ENCODE data around the gene PTPRN2.

The PTPRN2 gene

DNA sequence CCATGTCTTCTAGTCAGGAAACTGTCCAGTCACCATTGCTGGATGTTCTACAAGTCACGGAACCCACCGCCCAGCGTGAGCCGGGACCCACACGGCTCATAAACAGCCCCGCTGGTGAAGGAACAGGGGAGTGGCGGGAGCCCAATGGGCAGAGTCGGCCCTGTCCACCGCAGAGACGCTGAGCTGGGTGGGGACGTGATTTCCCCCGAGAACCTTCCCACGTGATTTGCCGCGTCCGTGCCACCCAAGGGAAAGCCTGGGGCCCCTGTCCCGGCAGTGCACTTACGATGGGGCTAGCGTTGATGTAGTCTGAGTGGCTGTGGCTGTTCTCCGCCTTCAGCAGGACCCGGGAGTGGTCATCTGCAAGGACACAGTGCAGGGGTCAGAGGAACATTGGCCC lies 983.9 kb downstream of the PTPRN2 start:
- in situ Hi-C loops (cut with MboI; ENCODE audit: low sequenced_read_pairs, unreplicated experiment) = no loop called here
- no peak for DNase-seq (ENCODE audit: low spot score)

DNA sequence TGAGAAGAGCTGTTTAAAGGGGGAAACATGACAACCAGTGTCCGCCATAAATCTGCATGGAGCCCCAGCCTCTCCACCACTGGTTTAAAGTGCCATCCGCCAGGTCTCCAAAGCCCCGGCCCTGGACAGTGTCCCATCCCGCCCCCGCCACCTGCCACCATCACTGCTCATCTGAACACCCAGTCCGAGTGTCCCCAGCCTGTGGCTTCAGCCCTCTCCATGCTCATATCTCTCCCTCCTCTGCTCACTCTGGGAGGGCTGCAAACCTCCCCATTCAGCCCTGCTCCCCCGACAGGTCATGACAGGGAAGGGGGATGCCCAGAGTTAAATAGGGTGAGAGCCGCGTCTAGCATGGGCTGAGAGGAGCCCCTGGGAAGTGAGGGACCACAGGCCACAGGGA lies 984.6 kb downstream of the PTPRN2 start:
- DNase-seq (ENCODE audit: low spot score) = no peak
- TF ChIP-seq, protein P1, sequence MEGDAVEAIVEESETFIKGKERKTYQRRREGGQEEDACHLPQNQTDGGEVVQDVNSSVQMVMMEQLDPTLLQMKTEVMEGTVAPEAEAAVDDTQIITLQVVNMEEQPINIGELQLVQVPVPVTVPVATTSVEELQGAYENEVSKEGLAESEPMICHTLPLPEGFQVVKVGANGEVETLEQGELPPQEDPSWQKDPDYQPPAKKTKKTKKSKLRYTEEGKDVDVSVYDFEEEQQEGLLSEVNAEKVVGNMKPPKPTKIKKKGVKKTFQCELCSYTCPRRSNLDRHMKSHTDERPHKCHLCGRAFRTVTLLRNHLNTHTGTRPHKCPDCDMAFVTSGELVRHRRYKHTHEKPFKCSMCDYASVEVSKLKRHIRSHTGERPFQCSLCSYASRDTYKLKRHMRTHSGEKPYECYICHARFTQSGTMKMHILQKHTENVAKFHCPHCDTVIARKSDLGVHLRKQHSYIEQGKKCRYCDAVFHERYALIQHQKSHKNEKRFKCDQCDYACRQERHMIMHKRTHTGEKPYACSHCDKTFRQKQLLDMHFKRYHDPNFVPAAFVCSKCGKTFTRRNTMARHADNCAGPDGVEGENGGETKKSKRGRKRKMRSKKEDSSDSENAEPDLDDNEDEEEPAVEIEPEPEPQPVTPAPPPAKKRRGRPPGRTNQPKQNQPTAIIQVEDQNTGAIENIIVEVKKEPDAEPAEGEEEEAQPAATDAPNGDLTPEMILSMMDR (IDR thresholded peaks at IDR 0.05; ENCODE audit: borderline replicate concordance, control extremely low read depth, extremely low read depth, insufficient read depth, missing control alignments) = no peak

More for the DNA sequence above, 983.9 kb downstream of the PTPRN2 start:
- TF ChIP-seq, protein P1 (IDR thresholded peaks at IDR 0.05; ENCODE audit: borderline replicate concordance, control extremely low read depth, extremely low read depth, insufficient read depth, missing control alignments) = no peak

DNA sequence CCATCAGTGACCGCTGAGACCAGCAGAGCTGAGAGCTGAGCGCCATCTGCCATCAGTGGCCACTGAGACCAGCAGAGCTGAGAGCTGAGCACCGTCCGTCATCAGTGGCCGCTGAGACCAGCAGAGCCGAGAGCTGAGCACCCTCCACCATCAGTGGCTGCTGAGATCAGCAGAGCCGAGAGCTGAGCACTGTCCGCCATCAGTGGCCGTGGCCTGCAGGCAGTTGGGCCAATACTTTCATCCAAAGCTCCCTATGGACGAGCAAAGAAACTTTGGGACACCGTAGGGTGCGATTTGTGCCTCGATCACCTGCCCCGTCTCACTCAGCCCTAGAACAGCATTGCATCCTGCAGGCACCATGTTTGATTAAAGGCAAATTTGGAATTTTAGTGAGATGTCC lies 985.0 kb downstream of the PTPRN2 start:
- no peak for DNase-seq (ENCODE audit: low spot score)
- TF ChIP-seq, protein P1 (IDR thresholded peaks at IDR 0.05; ENCODE audit: borderline replicate concordance, control extremely low read depth, extremely low read depth, insufficient read depth, missing control alignments) = no peak
- in situ Hi-C loops (cut with MboI; ENCODE audit: low sequenced_read_pairs, unreplicated experiment) = no loop called here

More for the DNA sequence above, 984.6 kb downstream of the PTPRN2 start:
- in situ Hi-C loops (cut with MboI; ENCODE audit: low sequenced_read_pairs, unreplicated experiment) = no loop called here

DNA sequence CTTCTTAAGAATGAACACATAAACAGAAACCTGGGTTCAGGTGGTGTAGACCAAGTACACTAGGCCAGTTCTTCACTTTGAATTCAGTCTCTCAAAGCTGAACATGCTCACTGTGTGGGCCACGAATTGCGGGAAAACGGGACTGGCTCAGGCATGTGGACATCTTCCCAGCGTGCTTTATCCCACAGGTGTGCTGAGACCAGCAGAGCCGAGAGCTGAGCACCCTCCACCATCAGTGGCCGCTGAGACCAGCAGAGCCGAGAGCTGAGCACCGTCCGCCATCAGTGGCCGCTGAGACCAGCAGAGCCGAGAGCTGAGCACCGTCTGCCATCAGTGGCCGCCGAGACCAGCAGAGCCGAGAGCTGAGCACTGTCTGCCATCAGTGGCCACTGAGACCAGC lies 985.5 kb downstream of the PTPRN2 start:
- TF ChIP-seq, protein P1 (IDR thresholded peaks at IDR 0.05; ENCODE audit: borderline replicate concordance, control extremely low read depth, extremely low read depth, insufficient read depth, missing control alignments) = no peak
- DNase-seq (ENCODE audit: low spot score) = no peak
- in situ Hi-C loops (cut with MboI; ENCODE audit: low sequenced_read_pairs, unreplicated experiment) = no loop called here

DNA sequence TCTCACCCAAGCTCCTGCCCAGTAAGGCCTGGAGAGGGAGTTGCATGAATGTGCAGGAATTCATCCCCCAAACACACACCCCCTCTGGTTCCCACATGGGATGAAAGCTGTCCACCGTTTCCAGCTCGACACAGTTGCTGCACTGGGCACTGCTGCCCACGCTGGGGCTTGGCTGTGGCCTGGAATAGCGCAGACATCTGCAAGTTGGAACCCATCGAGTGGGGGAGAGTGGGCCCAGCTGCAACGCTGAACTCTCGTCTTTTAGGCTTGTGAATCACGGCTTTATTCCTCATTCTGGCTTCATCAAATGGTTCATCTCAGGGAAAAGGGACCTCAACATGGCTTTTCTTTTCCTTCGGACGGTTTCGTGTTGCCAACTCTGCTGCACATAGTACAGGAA lies 986.1 kb downstream of the PTPRN2 start:
- TF ChIP-seq, protein P1 (IDR thresholded peaks at IDR 0.05; ENCODE audit: borderline replicate concordance, control extremely low read depth, extremely low read depth, insufficient read depth, missing control alignments) = no peak
- DNase-seq (ENCODE audit: low spot score) = no peak
- in situ Hi-C loops (cut with MboI; ENCODE audit: low sequenced_read_pairs, unreplicated experiment) = no loop called here

DNA sequence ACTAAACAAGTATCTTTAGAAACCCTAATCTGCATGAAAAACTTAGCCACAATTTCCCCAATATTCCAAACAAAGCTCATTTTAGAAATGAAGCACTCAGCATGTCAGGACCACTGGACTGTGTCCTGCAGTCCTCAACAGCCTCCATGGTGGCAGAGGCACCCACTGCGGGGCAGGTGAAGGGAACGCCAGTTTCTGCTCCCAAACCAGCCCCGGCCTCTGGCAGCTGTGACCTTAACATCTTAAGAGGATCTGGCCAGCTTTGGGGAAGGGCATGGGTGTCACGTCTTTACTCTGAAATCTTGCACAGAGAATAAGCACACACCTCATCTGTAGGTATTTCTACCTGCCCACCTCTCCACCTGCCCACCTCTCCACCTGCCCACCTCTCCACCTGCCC lies 988.1 kb downstream of the PTPRN2 start:
- in situ Hi-C loops (cut with MboI; ENCODE audit: low sequenced_read_pairs, unreplicated experiment) = no loop called here
- no peak for DNase-seq (ENCODE audit: low spot score)
- TF ChIP-seq, protein P1 (IDR thresholded peaks at IDR 0.05; ENCODE audit: borderline replicate concordance, control extremely low read depth, extremely low read depth, insufficient read depth, missing control alignments) = no peak

DNA sequence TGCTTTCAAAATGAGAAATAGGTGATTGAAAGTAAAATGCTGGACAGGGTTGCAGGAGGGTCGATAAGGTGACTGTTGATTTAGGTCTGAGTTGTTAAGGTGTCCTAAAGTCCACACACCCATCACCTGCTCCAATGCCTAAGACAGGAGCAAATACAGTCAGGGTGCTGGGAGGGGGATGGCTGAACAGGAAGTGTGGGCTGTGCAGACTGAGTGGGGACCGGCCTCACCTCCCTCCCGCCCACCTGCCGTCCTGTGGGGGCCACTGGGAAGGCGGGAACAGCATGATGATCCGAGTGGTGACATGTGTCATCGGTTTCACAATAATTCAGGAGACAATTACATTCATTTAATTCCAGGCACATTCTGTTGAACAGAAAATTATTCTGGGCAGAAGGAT lies 990.1 kb downstream of the PTPRN2 start:
- in situ Hi-C loops (cut with MboI; ENCODE audit: low sequenced_read_pairs, unreplicated experiment) = no loop called here
- no peak for DNase-seq (ENCODE audit: low spot score)

More for the DNA sequence above, 990.1 kb downstream of the PTPRN2 start:
- TF ChIP-seq, protein P1 (IDR thresholded peaks at IDR 0.05; ENCODE audit: borderline replicate concordance, control extremely low read depth, extremely low read depth, insufficient read depth, missing control alignments) = no peak
